ENCODE data around the gene TAOK2. TPM values are rescaled to one million over a fixed set of nuclear protein-coding genes. Genes with fewer than 3 reads are reported as not detected.

Gene TAOK2
- total and polyA plus RNA-seq, 2 of the 13 experiments (the other 11 are each of a cell fraction or from before 2014, with no cell fraction given): 17.4 to 43.2 TPM

GRCh38 chr16:29995911-29996765 lies 22.5 kb downstream of the TAOK2 start, which contains the start of gene INO80E (continued):
- TF ChIP-seq PHF21A (CRISPR knock-in tag; IDR thresholded peaks at IDR 0.05) (peak; percentile 88), ZNF768 (CRISPR knock-in tag; IDR thresholded peaks at IDR 0.05) (no peak), HDAC6 (IDR thresholded peaks at IDR 0.05; ENCODE audit: low read depth, low read length) (no peak), NFKB2 (CRISPR knock-in tag; IDR thresholded peaks at IDR 0.05; ENCODE audit: borderline replicate concordance) (peak; percentile 87), GATA4 (IDR thresholded peaks at IDR 0.05; ENCODE audit: borderline replicate concordance, low read depth) (peak; percentile 27; the same call in 1 of the 2 replicates), PATZ1 (CRISPR knock-in tag; IDR thresholded peaks at IDR 0.05) (peak; percentile 63), ETV5 (CRISPR knock-in tag; IDR thresholded peaks at IDR 0.05; ENCODE audit: borderline replicate concordance) (peak; percentile 99), HNRNPL (IDR thresholded peaks at IDR 0.05; ENCODE audit: low read depth, low read length) (peak; percentile 61; the same call in 1 of the 2 replicates), CCDC6 (CRISPR knock-in tag; IDR thresholded peaks at IDR 0.05) (no peak), ZNF788 (CRISPR knock-in tag; IDR thresholded peaks at IDR 0.05; ENCODE audit: borderline replicate concordance) (peak; percentile 91; the same call in 1 of the 2 replicates), JUN (CRISPR knock-in tag; IDR thresholded peaks at IDR 0.05) (no peak; the same call in 1 of the 2 replicates), EED (CRISPR knock-in tag; IDR thresholded peaks at IDR 0.05) (no peak; the same call in 1 of the 2 replicates), MZF1 (CRISPR knock-in tag; IDR thresholded peaks at IDR 0.05; ENCODE audit: borderline replicate concordance) (no peak), ZNF770 (CRISPR knock-in tag; IDR thresholded peaks at IDR 0.05) (no peak; the same call in none of the 2 replicates), ZNF350 (CRISPR knock-in tag; IDR thresholded peaks at IDR 0.05; ENCODE audit: borderline replicate concordance, low read depth) (peak; percentile 95), PHF20 (CRISPR knock-in tag; IDR thresholded peaks at IDR 0.05) (peak; percentile 93), CBFB (CRISPR knock-in tag; IDR thresholded peaks at IDR 0.05) (peak; percentile 92), ZNF576 (CRISPR knock-in tag; IDR thresholded peaks at IDR 0.05) (peak; percentile 93), PHF5A (CRISPR knock-in tag; IDR thresholded peaks at IDR 0.05; ENCODE audit: low read depth, unreplicated experiment) (peak; percentile 80), NAIF1 (CRISPR knock-in tag; IDR thresholded peaks at IDR 0.05; ENCODE audit: borderline replicate concordance) (peak; percentile 76)
- TF ChIP-seq, protein P1, sequence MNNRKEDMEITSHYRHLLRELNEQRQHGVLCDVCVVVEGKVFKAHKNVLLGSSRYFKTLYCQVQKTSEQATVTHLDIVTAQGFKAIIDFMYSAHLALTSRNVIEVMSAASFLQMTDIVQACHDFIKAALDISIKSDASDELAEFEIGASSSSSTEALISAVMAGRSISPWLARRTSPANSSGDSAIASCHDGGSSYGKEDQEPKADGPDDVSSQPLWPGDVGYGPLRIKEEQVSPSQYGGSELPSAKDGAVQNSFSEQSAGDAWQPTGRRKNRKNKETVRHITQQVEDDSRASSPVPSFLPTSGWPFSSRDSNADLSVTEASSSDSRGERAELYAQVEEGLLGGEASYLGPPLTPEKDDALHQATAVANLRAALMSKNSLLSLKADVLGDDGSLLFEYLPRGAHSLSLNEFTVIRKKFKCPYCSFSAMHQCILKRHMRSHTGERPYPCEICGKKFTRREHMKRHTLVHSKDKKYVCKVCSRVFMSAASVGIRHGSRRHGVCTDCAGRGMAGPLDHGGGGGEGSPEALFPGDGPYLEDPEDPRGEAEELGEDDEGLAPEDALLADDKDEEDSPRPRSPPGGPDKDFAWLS (CRISPR knock-in tag; IDR thresholded peaks at IDR 0.05; ENCODE audit: borderline replicate concordance): no peak
- TF ChIP-seq, protein P2, sequence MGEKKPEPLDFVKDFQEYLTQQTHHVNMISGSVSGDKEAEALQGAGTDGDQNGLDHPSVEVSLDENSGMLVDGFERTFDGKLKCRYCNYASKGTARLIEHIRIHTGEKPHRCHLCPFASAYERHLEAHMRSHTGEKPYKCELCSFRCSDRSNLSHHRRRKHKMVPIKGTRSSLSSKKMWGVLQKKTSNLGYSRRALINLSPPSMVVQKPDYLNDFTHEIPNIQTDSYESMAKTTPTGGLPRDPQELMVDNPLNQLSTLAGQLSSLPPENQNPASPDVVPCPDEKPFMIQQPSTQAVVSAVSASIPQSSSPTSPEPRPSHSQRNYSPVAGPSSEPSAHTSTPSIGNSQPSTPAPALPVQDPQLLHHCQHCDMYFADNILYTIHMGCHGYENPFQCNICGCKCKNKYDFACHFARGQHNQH (CRISPR knock-in tag; IDR thresholded peaks at IDR 0.05): peak; percentile 96

Data from HepG2 (cell line).